NCI-H1436 treated with DMSO at 0.1 percent for 48 hours (cell line): ENCODE measurements around the gene FNDC10.
"Not testable (repeated sequence)": the region's sequence is repeated elsewhere in the genome, so short reads cannot be mapped to it uniquely, and the experiment has no call there.

ENCODE experiments used
- DNase-seq: peaks from one replicate; lab custom pipeline; 2025; lab: John Stamatoyannopoulos, UW

FNDC10 gene

DNA sequence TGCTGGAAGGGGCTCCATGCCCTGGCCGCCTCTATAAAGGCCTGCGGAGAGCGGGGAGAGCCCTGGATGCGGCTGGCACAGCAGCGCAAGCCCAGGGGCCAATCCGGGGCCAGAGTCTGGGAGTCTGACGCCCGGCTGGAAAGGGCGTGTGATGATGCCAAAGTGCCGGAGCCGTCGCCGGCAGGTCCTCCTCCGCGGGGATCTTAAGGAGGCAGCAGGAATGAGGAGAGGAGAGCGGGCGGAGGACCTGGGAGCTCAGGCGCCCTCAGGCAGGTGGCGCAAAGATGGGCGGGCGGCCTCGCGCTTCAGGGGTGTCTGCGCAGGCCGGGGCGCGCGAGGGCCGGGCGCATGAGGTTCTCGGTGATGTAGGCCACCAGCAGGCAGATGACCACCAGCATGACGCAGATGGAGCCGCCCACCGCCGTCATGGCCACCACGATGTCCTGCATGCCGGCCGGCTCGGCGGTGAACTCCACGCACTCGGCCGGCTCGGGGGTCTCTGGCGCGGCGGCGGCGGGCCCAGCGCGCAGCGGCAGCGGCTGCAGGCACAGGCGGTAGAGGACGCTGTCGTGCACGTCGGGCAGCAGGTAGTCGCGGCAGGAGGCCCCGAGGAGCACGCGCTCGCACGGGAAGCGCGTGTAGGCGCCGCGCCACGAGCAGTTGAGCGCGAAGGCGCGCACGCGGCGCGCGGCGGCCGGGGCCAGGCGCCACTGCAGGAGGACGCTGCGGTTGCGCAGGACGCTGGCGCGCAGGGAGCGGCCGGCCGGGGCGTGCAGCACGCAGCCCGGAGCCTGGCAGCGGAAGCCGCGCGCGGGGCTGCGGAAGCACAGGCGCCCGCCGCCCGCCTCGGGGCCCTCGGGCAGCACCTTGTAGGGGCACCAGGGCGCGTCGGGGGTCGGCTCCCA is 653 bp downstream of the FNDC10 start:
- no peak for DNase-seq

DNA sequence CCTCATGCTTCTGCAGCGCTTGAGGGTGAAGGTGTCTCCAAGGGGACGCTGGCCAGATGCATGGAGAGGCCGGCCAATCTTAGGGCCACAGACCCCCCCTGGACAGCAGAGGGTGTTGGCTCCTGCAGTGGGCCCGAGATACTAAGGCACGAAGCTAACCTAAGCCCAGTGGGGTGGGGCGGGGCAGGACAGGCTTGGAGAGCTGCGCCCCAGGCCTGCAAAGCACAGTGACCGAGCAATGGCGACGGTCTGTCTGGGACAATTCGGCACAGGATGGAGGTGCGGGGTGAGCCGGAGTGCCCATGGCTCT is 1.3 kb downstream of the FNDC10 start:
- DNase-seq = no peak

DNA sequence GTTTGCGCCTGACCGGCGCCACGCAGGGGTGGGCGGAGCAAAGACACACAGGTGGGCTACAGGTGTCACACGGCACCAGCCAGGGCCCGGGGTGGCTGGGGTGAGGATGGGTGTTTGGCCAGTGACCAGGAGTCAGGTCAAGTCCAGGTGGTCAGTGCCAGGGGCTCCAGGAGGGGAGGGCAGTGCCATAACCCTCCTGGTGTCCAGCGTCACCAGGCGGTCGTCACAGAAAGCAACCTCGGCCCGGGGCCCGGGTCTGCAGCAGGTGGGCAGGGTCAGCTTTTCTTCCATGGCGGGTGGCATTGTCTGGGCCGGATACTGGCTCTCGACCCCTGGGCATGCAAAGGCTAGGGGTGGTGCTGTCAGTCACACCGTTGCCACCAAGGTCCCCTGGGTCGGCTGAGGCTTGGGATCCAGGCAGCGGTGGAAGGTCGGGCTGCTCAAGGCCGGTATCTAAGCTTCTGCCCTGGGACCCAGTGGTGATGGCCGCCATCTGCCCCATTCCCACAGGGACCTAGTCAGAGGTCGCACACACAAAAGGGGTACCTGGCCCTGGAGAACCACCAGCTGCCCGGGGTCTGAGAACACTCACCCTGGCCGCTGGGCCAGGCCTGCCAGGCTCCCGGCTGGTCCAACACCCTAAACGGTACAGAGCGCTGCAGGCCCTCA is 1.8 kb downstream of the FNDC10 start:
- DNase-seq = no peak

DNA sequence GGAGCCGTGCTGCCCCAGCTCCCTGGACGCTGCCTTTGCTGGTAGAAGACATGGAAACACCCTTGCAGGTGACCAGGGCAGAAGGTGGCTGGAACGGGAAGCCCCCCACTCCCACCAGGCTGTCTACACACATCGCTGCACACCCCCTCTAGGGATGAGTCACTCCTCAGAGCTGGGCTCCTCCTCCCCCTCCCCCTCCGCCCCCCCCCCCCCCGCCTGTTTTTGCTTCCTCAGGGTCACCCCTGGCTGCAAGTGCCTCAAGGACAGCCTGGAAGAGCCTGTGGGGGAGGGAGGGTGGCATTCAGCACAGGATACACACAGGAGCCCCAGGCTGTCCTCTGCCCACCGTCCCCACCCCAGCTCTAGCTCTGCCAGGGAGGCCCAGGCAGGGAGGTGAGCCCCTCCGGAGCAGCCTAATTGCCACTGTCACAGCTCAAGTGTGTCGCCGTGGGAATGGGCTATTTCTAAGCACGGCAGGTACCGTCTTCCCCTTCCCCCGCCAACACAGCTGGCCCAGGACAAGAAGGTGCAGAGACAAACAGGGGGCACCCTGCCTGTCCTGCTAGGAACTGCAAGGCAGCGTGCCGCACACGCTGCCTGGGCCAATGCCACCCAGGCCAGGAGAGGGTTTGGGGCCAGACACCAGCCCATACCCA is 2.5 kb downstream of the FNDC10 start:
- DNase-seq = no peak

DNA sequence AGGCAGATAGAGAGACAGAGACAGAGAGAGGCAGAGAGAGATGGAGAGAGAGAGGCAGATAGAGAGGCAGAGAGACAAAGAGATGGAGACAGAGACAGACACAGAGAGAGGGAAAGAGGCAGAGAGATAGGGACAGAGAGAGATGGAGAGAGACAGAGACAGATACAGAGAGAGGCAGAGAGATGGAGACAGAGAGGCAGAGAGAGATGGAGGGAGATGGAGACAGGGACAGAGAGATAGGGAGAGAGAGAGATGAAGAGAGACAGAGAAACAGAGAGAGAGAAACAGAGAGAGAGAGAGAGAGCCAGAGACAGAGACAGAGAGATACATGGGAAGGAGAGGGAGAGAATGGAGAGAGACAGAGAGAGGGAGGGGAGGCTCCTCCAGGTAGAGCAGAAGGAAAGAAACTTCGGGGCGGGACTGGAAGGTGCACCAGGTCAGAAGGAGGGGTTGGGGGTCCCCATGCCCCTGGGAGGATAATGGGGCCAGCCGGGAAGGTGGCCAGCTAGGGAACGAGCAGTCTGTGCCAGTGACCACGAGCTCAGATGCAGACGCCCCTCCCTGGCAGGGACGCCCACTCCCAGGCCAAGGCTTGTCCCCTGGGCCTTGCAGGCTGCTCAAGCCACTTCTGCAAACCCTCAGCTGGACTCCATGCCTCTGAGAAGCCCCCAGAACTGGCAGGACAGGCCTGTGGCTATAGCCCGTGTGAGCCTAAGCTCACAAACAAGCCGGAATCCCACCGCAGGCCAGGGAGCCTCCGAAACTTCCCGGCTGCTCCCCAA is 3.3 kb downstream of the FNDC10 start:
- DNase-seq = no peak

DNA sequence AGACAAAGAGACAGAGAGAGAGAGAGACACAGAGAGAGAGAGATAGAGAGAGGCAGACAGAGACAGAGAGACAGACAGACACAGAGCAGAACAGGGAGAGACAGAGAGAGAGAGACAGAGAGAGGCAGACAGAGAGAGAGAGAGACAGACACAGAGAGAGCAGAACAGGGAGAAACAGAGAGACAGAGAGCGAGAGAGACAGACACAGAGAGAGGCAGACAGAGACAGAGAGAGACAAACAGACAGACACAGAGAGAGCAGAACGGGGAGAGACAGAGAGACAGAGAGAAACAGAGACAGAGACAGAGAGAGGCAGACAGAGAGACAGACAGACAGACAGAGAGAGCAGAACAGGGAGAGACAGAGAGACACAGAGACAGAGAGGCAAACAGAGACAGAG is 4.6 kb downstream of the FNDC10 start:
- not testable (repeated sequence) for DNase-seq

DNA sequence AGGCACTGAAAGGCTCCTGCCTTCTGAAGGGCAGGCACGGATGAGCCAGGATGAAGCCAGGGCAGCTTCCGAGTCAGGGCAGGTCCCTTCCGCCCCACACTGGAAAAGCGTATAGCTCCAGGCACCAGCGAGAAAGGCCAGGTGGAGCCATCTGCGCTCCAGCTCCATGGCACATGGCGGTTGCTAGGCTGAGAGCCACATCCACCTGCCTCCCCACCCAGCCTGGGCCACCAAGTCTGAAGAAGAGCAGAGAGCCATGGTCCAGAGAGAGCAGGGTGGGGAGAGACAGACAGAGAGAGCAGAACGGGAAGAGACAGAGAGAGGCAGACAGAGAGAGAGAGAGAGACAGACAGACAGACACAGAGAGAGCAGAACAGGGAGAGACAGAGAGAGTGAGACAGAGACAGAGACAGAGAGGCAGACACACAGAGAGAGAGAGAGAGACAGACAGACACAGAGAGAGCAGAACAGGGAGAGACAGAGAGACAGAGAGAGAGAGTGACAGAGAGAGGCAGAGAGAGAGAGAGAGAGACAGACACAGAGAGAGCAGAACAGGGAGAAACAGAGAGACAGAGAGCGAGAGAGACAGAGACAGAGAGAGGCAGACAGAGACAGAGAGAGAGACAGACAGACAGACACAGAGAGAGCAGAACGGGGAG is 5.2 kb downstream of the FNDC10 start:
- DNase-seq = no peak

DNA sequence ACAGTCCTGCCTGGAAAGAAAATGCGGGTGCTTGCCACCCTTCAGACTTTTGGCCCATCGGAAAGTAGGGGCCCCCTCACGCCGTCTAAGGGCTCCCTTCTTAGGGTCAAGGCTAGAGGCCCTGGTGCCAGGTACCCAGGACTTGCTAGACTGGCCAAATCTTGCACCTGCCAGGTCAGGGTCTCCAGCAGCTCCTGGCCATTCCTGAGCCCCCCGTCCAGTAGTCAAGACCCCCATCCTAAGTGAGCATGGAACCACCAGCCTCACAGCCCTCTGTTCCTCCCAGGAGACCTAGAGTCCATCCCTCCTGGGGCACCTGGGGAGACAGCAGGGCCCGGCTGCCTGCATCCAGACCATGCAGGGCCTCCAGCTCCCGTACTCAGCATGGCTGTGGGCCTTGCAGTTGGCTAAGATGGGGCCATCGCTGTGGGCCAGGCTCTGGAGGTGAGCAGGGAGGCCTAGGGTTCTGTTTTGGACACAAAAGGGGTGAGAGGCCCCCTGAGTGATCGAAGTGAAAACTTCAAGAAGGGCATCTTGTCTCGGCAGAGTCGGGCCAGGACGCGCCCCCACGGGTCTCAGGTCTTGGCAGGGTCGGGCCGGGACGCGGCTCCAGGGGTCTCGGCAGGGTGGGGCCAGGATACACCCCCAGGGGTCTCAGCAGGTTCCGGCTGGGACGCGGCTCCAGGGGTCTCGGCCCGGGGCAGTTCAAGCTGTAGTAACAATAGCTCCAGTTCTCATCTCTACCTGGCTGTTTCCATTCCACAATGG is 5.9 kb downstream of the FNDC10 start:
- DNase-seq = no peak

DNA sequence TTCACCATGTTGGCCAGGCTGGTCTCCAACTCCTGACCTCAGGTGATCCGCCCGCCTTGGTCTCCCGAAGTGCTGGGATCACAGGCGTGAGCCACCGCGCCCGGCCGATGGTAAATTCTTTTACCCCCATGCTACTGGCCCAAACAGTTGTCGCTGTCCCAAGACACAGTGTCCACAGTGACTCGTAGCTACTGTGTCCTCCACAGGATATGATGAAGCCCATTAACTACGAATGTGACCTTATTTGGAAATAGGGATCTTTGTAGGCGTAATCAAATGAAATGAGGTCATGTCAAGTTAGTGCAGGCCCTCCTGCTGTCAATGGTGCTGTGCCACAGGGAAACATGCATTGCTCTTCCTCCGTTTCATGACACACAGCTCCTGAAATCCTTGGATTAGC is 8.5 kb downstream of the FNDC10 start:
- no peak for DNase-seq

DNA sequence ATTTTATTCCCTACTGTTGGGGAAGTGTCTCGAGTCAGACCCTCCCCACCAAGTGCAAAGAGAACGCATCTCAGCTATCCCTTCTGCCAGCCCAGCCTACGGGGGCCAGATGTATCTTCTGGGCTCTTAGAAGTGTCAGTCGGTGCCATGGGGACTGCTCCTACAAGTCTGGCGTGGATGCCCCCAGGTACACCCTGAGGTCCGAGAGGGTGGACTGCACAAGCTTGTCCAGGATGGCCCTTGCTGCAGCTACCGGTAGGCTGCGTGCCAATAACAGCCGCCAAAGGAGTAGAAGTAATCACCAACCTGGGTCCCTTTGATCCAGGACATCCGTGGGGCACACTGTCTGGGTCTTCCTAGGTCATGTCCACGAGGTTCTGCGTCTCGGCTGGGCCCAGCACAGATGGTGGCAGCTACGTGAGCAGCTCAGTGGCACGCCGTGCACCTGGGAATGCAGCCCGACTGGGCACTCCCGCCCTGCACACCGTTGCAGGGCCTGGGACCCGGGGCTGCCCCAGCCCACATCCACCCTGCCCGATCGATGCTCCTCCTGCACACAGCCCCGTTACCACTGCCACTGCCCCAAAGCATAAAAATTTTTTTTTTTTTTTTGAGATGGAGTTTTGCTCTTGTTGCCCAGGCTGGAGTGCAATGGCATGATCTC is 16.5 kb downstream of the FNDC10 start:
- no peak for DNase-seq

DNA sequence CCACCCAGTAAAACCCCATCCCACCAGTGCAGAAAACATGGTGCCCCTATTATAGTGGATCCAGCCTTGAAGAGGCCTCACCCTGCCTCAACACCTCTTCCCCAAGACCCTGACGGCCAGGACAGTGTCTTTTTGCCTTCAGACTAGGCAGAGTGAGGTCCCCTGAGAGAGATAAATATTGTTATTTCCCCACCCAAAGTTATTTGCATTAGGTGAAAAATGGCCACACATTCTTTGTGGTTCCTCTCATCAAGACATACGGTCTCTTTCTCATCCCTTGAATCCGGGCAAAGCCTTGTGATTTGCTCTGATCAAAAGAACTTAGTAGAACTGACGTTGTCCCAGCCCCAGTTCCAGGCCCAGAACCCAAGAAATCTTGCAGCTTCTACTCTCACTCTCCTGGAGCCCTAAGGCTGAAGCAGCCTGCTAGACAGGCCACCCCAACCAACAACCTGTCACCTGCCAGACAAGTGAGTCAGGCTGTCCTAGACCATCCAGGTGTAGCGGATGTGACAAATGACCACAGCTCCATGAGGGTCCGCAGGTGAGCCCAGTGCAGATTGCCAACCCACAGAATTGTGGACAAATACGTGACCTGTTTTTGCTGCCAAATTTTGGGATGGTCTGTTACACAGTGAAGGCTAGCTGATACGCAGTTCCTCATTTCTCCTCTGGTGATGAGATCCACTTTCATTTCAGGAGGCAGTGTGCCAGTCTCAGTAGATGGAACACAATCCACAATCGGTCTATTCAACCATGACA is 17.2 kb downstream of the FNDC10 start:
- no peak for DNase-seq

DNA sequence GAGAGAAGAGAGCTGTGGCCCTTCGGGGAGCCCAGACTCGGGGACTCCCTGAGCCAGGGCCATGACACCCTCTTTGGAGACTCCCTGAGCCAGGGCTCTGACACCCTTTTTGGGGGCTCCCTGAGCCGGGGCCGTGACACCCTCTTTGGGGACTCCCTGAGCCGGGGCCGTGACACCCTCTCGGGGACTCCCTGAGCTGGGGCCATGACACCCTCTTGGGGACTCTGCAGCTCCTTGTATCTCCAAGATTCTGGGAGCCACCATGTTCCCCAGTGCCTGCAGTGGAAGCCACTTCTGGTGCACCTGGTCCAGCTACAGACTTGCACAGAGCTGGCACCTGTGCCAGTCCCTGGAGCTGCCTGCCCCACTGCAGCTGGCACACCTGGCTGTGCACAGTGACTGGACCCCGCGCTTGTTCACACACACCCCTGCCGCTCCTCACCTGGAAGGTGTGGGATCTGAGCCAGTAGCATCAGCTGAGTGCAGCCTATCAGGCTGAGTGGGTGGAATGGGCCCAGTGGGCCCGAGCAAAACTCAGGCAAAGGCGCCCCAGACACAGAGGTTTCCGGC is 21.5 kb downstream of the FNDC10 start:
- DNase-seq = no peak

DNA sequence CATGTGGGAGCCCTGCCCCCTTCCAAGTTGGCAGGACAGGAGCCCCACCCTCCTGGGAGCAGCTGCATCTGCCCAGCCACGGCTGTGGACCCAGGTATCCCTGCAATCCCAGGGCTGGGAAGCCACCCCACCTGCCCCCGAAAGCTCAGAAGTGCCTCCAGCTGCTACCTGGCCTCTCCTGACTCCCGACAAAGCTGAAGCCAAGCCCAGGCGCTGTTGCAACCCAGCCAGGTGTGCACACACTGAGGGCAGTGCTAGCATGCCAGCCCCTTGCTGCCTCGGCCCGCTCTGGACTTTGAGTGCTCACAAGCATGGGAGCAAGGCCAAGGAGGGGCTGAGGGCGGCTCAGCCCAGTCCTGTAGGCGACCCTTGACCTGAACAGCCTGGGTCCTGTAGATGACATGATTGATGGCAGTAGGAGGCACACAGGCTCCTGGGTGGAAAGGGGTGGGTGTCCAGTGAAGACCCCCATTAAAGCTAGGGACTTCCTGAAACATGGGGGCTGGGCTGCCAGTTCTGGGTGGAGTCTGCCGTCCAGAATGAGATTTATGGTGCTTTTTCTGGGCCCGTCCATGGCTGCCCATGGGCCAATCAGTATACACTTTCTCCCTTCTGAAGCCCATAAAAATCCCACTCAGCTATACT is 22.4 kb downstream of the FNDC10 start:
- no peak for DNase-seq

DNA sequence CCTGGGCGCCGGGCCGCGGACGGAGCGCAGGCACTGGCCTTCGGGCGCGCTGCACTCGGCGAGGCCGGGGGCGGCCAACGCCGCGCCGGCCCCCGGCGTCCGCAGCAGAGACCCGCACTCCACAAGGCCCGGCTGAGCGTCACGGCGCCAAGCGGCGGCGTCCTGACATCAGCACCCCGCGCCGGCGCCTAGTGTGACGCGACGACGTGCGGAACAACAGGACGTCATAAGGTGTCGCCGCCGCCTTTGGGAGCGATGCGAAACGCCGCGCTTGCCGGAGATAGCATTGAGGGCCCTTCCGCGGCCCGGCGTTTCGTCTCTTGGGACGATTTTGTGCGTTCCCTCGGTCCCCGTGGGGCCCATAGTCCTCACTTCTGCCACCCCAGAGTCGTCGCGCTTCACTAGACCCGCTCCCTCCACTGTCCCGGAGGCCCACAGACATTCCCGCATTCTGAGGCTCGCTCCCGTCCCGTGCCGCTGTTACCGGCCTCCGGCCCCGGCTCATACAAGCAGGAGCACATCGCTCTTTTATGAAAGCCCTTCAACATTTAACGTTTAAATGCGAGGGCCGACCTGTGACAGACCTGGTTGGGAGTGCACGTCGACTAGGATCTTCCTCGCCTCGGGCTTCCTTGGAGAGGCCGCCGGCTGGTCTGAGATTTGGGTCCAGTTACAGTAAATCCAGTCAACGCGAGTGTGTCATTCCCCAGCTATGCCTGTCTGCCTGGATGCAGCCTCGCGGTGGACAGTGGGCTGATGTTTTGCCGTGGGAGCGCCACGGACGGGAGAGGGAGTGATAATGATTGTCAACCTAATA is 25.0 kb downstream of the FNDC10 start, which contains the start of gene SSU72:
TSS of gene SSU72 (minus strand) at position 143 of the 817 bp plus-strand sequence. CDS start 306 bp downstream, outside the sequence.
- DNase-seq = peak; percentile 23

DNA sequence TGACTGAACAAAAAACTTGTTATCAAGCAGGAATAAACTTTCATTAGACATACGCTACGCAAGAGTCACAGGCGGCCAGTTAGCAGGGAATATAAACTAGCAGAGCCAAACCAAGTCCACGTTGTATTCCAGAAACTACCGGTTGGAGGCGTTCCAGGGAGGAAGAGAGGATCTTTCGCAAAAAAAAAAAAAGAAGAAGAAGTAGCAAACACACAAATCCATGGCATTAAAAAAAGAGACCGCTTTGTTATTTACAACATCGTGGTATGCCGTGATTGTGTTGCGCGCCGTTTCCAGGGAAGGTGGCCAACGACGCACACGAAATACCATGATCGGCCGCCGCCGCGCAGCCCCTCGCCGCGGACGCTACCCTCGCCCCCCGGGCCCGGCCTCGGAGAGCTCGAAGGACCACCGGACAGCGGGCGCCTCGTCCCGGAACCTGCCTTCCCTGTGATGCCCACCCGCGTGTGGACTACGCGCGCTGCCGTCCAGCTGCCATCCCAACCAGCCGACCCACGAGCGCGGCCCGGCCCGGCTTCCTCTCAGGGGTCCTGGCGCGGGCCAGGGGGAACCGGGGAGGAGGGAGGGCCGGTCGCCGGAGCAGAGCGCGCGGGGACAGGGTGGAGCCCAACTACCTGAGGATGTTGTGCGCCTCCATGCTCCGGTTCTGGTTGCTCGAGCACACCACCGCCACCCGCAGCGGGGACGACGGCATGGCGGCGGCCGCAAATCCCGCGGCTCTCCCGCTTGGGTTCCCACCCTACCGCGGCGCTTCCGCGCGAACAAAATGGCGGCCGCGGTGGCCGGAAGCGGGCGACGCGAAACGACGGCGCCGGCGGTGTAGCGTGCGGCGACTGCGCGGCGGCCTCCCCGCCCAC is 25.9 kb downstream of the FNDC10 start:
- DNase-seq = no peak

DNA sequence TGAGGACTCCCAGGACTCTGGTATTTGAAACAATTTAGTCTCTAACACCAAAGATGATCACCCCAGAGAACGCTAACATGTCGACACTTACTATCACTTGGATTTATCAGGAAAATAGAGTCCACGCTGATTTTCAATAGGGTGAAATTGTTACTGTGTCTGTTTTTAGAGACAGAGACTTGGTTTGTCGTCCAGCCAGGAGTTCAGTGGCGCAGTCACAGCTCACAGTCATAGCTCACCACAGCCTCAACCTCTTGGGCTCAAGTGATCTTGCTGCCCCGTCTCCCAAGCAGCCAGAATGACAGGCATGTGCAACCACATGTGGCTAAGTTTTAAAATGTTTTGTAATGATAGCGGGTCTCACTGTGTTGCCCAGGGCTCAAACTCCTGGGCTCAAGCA is 30.6 kb downstream of the FNDC10 start:
- no peak for DNase-seq

DNA sequence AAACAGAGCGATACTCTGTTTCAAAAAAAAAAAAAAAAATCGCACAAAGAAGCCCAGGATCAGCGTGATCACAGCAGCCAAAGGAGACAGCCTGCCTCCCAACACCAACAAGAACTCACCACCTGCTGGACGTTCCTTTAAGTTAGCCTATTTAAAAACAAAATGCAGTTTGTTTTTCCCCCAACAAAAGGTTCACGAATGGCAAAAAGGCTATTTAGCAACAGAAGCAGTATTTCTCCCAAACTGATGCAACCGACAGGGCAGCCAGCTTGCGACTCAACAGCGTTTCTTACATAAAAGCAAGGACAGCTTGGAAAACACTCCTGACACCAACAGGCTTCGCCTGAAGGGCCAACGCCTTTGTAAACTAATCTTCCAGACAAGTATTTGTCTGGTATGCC is 32.0 kb downstream of the FNDC10 start:
- DNase-seq = no peak
